B cell (primary cell): ENCODE results near the gene SSBP2. TPM values are rescaled to one million over a fixed set of nuclear protein-coding genes. Genes with fewer than 3 reads are reported as not detected.

Experiments
- ATAC-seq: fragments of 200-7000 bp; cut with Tn5 transposase; one replicate; pipeline ENCODE4 v1.10.0; 2021; ENCODE audit warnings: low read depth, mild to moderate bottlenecking, moderate number of reproducible peaks, moderate library complexity
- CTCF ChIA-PET: fragments of 350-600 bp; sonication (Branson Sonifier 250); formaldehyde crosslinking; loops from one replicate; lab custom pipeline; 2021; ENCODE audit warnings: antibody characterized with exemption, inconsistent platforms; lab: Charles Lee
- POLR2A ChIA-PET: fragments of 350-600 bp; sonication (Branson Sonifier 250); formaldehyde crosslinking; loops from one replicate; lab custom pipeline; 2021; ENCODE audit warnings: antibody characterized with exemption; lab: Charles Lee
- DNase-seq: peaks from one replicate; pipeline ENCODE4 v3.0.0; 2013
- H2AFZ ChIP-seq: 2 replicates; pipeline ENCODE4 v1.6.1; 2012; ENCODE audit warnings: mild to moderate bottlenecking, low read depth, low read length; ENCODE audit not compliant: insufficient read depth, poor library complexity, severe bottlenecking
- H3K27ac ChIP-seq, 2 donors: 1 replicate in 1 of 2; 2 replicates in 1 of 2; pipeline ENCODE4 v1.5.1; 2012 to 2013; ENCODE audit warnings: low read length in 2 of 2, mild to moderate bottlenecking in 2 of 2, moderate library complexity in 1 of 2
- H3K27me3 ChIP-seq, 4 experiments: fragments of 200-600 bp in 1 of 4; sonication (generic) in 1 of 4; replicated peaks in 1 of 4; 1 replicate in 2 of 4; 2 replicates in 2 of 4; pipeline versions ENCODE4 v1.6.1 to v1.7.0; 2013 to 2016; ENCODE audit warnings: low read length in 3 of 4, mild to moderate bottlenecking in 2 of 4, mixed read lengths in 1 of 4, moderate library complexity in 1 of 4; ENCODE audit not compliant: insufficient read depth in 4 of 4, control insufficient read depth in 3 of 4; ENCODE audit errors: control extremely low read depth in 1 of 4
- H3K36me3 ChIP-seq, 2 experiments: replicated peaks in 1 of 2; 1 replicate in 1 of 2; 2 replicates in 1 of 2; pipeline versions ENCODE4 v1.6.1 to v1.7.1; 2013; ENCODE audit warnings: low read length in 1 of 2; ENCODE audit not compliant: insufficient read depth in 2 of 2, control insufficient read depth in 1 of 2; ENCODE audit errors: control extremely low read depth in 1 of 2, extremely low read depth in 1 of 2
- H3K4me1 ChIP-seq, 2 donors: fragments of 200-600 bp in 1 of 2; sonication (generic) in 1 of 2; 1 replicate in 1 of 2; 2 replicates in 1 of 2; pipeline versions ENCODE4 v1.5.1 to v1.6.1; 2013 to 2017; ENCODE audit warnings: low read length in 2 of 2; ENCODE audit not compliant: control insufficient read depth in 2 of 2, insufficient read depth in 2 of 2
- H3K4me2 ChIP-seq: replicated peaks from 2 replicates; pipeline ENCODE3; 2012; ENCODE audit warnings: mild to moderate bottlenecking, low read depth, low read length; ENCODE audit not compliant: poor library complexity, severe bottlenecking
- H3K4me3 ChIP-seq, 5 experiments: fragments of 200-600 bp in 1 of 5; sonication (generic) in 1 of 5; 1 replicate in 3 of 5; 2 replicates in 2 of 5; pipeline versions ENCODE4 v1.5.1 to v1.7.0; 2011 to 2016; ENCODE audit warnings: low read length in 4 of 5, mild to moderate bottlenecking in 4 of 5, low read depth in 2 of 5, control low read depth in 1 of 5, moderate library complexity in 1 of 5; ENCODE audit not compliant: insufficient read depth in 1 of 5; ENCODE audit errors: control extremely low read depth in 1 of 5, extremely low read depth in 1 of 5
- H3K79me2 ChIP-seq: fragments of 200-600 bp; sonication (generic); one replicate; pipeline ENCODE4 v1.6.0; 2016; ENCODE audit warnings: low read length; ENCODE audit not compliant: control insufficient read depth, insufficient read depth
- H3K9ac ChIP-seq: fragments of 200-600 bp; sonication (generic); 2 replicates; pipeline ENCODE4 v1.6.1; 2017; ENCODE audit warnings: mild to moderate bottlenecking, low read length, moderate library complexity
- H3K9me3 ChIP-seq, 3 donors: one replicate each; pipeline versions ENCODE4 v1.6.1 to v1.7.1; 2013; ENCODE audit warnings: low read length in 2 of 3; ENCODE audit not compliant: control insufficient read depth in 2 of 3, insufficient read depth in 1 of 3; ENCODE audit errors: control extremely low read depth in 1 of 3
- H4K20me1 ChIP-seq: 2 replicates; pipeline ENCODE4 v1.6.0; 2012; ENCODE audit warnings: mild to moderate bottlenecking, low read length; ENCODE audit not compliant: insufficient read depth, control insufficient read depth, poor library complexity, severe bottlenecking
- H3K27ac Mint-ChIP-seq: one replicate; pipeline ENCODE4 v1.8.0; 2021; ENCODE audit warnings: mixed read lengths
- H3K27me3 Mint-ChIP-seq: one replicate; pipeline ENCODE4 v1.8.0; 2021; ENCODE audit warnings: mixed read lengths
- H3K4me1 Mint-ChIP-seq: one replicate; pipeline ENCODE4 v1.8.0; 2021; ENCODE audit warnings: mixed read lengths
- H3K4me3 Mint-ChIP-seq: one replicate; pipeline ENCODE4 v1.8.0; 2021; ENCODE audit warnings: mixed read lengths
- H3K9me3 Mint-ChIP-seq: one replicate; pipeline ENCODE4 v1.8.0; 2022; ENCODE audit warnings: mixed read lengths; ENCODE audit not compliant: insufficient read depth
- CTCF ChIP-seq: fragments of 200-600 bp; IDR thresholded peaks from one replicate; pipeline ENCODE4 v1.8.0; 2022; ENCODE audit warnings: antibody characterized with exemption, mild to moderate bottlenecking
- EZH2 ChIP-seq: IDR thresholded peaks from 2 replicates; pipeline ENCODE4 v1.6.1; 2012; ENCODE audit warnings: borderline replicate concordance, low read depth, mild to moderate bottlenecking, moderate library complexity, low read length; ENCODE audit not compliant: insufficient read depth, poor library complexity, severe bottlenecking
- WGBS: methylation state at CpG from one replicate; pipeline ENCODE4 v1.1.5; 2013; ENCODE audit warnings: missing lambda C conversion rate; ENCODE audit not compliant: insufficient coverage; 5-methylcytosine and 5-hydroxymethylcytosine counted together
- intact Hi-C: fragments of 100-400 bp; cut with micrococcal nuclease; formaldehyde crosslinking; loops from one replicate; pipeline ENCODE4 v1.10.0; 2022
- polyA plus RNA-seq: library from polyadenylated mRNA; depleted of rRNA; stranded (reverse); fragments of >200 nt; gene quantifications from 2 replicates; pipeline ENCODE4 v1.2.3, GENCODE V29; 2012
- total RNA-seq, 2 donors: library from RNA; stranded (reverse); fragments of 120-200 nt in 1 of 2; gene quantifications; 1 replicate in 1 of 2; 2 replicates in 1 of 2; pipeline versions ENCODE4 v1.2.3 to v1.2.4, GENCODE V29; 2013 to 2022

The SSBP2 gene
- total and polyA plus RNA-seq, 2 donors (not counting 1 experiment from before 2014, with no cell fraction given), result 40.9 to 49.6 TPM

GRCh38 chr5:81638471-81638870 is 112.4 kb downstream of the SSBP2 start:
- intact Hi-C loops, result loop anchor here (10.0 kb wide), 1 partner anchor 106 kb away; no protein-coding TSS in a partner anchor
- Histone ChIP-seq H3K4me2 (no peak overlapping the region), H2AFZ (no peak overlapping the region), H3K4me1 (peaks cover 0 to 7% of the 10 kb centered on the region in 2 donors), H3K9me3 (no peaks in the 10 kb centered on the region), H4K20me1 (no peaks in the 10 kb centered on the region), H3K27ac (no peak overlapping the region), H3K9ac (no peak overlapping the region), H3K36me3 (peaks cover 0 to 5% of the 10 kb centered on the region in 2 experiments), H3K4me3 (no peak overlapping the region), H3K27me3 (no peaks in the 10 kb centered on the region), H3K79me2 (peaks cover 16% of the 10 kb centered on the region)
- Mint-ChIP-seq H3K4me1 (no peaks in the 10 kb centered on the region), H3K9me3 (no peaks in the 10 kb centered on the region), H3K4me3 (no peak overlapping the region), H3K27ac (no peak overlapping the region), H3K27me3 (no peaks in the 10 kb centered on the region)
- TF ChIP-seq CTCF, result no peak
- POLR2A ChIA-PET, result no interaction called here
- ATAC-seq (no peak), DNase-seq (no peak)
- CTCF ChIA-PET, result interaction anchor here (0.6 to 0.7 kb wide), 2 partner anchors 160 to 170 kb away, joined by 3 read pairs; no protein-coding TSS in a partner anchor
- no CpG with 5 or more reads among the region's 1 CpG for WGBS

- TF ChIP-seq CTCF, result no peak
- TF ChIP-seq EZH2, result no peak
- CTCF ChIA-PET, result no interaction called here
- Mint-ChIP-seq H3K9me3 (no peaks in the 10 kb centered on the region), H3K27me3 (no peaks in the 10 kb centered on the region), H3K4me3 (no peak overlapping the region), H3K27ac (no peak overlapping the region), H3K4me1 (no peaks in the 10 kb centered on the region)
- H3K36me3 ChIP-seq, result peaks cover 0 to 5% of the 10 kb centered on the region in 2 experiments
- H3K27me3 ChIP-seq, result no peaks in the 10 kb centered on the region
- no peak overlapping the region for H3K27ac ChIP-seq
- ATAC-seq (no peak), DNase-seq (no peak)
- no peaks in the 10 kb centered on the region for H3K9me3 ChIP-seq
- intact Hi-C loops, result loop anchor here (10.0 kb wide), 1 partner anchor 111 kb away; no protein-coding TSS in a partner anchor
- H3K4me3 ChIP-seq, result no peak overlapping the region
- H2AFZ ChIP-seq, result no peak overlapping the region
- peaks cover 30% of the 10 kb centered on the region for H3K79me2 ChIP-seq
- peaks cover 5% of the 10 kb centered on the region for H4K20me1 ChIP-seq
- POLR2A ChIA-PET, result no interaction called here
- WGBS, result 76% methylated on average over 2 of the region's 4 CpGs
- no peak overlapping the region for H3K9ac ChIP-seq
- no peak overlapping the region for H3K4me2 ChIP-seq
- peaks cover 9 to 31% of the 10 kb centered on the region in 2 donors for H3K4me1 ChIP-seq
Measured at GRCh38 chr5:81633891-81634290, 117.0 kb downstream of the SSBP2 start.
